ENCODE results near the gene CDH6.

Gene CDH6

DNA sequence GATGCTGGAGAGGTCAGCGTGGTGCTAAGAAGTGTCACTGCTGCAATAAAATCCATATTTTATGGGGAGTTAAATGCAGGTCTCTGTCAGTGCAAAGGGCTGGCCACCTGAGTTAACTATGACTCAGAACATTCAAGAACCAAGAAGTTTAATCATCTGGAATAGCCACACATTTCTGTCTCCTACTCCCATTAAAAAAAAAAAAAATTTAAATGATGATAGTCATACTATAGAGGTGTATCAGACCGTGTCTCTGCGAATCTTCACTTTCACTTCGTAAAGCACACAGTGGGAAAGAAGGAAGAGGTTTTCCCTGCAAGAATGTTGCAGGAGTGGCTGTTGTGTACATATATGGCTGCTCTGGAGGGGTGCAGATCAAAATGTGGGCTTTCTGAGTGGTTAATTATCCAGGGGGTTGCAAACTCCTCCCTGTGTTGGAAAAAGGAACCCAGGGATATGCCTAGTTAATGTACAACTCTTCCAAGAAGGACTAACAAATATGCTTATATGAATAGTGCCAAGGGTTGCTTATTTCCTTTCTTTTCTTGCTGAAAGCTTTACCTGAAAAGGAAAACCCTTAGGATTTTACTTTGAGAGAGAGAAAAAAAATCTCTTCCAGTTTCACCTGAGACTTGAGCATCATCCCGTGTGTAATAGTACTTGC is 1.5 kb downstream of the CDH6 start:
- Histone ChIP-seq H3K27ac (no peak overlapping the region), H3K4me3 (peak overlapping the region in 4 of 7 experiments; percentile 1 to 40 (median 12))

DNA sequence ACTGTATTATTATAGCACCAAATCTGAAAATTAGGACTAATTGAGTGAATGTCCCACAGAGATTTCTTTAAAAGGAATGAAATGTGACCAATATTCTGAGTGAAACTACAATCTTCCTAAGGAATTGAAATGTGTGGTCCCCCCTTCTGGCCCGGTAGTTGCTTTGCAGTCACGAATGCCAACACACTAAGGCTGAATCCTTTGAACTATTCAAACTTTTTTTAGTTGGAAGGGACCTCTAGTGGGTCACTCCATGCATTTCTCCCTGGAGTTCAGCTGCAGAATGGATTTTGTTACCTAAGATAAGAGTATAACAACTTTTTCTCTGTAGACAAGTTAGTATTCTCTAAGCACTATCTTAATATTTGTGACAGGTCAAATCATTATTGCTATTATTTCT is 2.8 kb downstream of the CDH6 start:
- Histone ChIP-seq H3K27ac (no peak overlapping the region), H3K4me3 (no peak overlapping the region)

DNA sequence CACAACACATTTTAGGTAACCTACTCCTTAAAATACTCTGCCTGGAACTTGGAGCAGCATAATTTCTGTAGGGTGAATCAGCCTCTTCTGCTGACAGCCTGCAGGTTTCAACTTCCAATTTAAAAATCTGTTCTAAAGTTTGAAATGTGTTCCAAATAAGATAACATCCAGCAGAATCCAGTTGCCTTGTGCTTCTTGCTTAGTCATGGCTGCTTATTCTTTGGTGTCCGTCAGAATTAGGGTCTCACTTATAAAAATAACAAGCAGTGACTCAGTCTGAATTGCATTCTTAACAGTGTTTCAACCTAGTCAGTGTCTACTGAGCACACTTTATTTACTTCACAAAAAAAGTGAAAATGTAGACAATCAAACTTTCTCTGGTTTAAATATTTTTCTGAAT is 3.7 kb downstream of the CDH6 start:
- no peak overlapping the region for H3K4me3 ChIP-seq
- no peak overlapping the region for H3K27ac ChIP-seq

DNA sequence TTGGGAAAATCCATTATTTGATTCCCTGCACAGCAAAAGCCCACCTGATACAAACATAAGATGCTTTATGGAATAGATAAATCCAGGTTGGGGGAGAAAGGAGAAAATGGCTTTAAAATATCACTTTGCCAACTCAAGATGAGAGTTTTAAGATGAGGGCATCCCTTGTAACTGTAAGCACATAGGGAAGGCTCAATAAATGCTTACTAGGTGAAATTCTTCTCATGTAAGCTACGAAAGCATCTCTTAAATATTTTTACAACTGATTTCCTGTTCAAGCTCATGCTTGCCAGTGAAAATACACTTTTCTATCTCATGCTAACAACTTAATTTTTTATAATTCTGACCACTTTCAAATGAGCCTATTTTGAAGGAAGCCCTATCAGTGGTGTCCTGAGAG is 11.5 kb downstream of the CDH6 start:
- Histone ChIP-seq H3K27ac (no peak overlapping the region), H3K4me3 (no peak overlapping the region)

DNA sequence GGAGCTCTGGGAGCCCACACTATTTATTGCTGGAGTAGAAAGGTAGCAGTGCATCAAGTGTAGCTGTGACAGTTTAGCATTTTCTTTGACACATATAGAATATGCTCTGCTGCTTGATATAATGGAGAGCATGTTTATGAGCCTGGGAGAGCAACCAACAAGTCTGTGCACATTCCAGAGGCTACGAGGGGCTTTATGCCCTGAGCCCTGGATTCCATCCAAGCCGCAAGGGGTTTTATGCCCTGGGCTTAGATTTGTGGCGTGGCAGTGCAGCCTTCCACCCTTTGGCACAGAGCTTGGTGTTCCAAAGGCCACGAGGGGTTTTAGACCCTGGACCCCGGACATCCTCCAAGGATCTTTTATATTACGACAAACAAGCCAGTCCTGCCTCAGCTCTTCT is 14.6 kb downstream of the CDH6 start:
- Histone ChIP-seq H3K27ac (no peak overlapping the region), H3K4me3 (no peak overlapping the region)

DNA sequence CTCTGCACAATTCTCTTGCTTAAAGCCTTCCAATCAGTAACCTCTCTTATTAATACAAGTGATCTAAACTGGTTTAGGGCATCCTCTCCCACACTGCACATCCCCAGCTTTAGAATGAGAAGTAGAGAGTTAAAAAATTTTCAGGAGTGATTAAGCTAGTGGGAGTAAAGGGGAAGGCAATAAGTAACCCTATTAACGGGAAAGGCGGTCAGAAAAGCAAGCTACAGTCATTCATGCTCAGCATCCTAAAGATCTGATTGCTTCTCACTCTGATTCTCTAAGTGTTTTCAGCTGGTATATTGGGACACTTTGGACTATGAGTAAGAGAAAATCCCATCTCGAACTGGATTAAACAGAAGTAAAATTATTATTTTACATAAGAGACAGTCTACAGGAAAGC is 15.8 kb downstream of the CDH6 start:
- Histone ChIP-seq H3K27ac (no peak overlapping the region), H3K4me3 (no peak overlapping the region)

DNA sequence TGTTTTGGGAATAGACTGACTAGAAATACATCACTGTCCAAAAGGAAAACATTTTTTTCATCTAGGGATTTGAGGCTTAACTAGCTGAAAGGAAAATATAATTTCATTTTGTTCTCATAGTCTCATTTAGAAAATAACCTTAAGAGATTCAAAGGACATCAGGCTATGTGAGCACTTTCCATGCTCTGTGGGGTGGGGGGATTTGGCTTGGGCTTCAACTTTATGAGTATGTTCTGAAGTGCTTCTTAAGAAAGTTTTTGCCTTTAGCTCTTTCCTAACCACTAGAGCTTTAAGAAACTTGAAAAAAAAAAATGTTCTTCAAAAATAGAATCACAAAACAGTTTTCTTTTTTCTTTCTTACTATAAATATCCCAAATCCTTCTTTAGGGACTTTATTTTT is 17.6 kb downstream of the CDH6 start:
- Histone ChIP-seq H3K4me3 (no peak overlapping the region), H3K27ac (no peak overlapping the region)

DNA sequence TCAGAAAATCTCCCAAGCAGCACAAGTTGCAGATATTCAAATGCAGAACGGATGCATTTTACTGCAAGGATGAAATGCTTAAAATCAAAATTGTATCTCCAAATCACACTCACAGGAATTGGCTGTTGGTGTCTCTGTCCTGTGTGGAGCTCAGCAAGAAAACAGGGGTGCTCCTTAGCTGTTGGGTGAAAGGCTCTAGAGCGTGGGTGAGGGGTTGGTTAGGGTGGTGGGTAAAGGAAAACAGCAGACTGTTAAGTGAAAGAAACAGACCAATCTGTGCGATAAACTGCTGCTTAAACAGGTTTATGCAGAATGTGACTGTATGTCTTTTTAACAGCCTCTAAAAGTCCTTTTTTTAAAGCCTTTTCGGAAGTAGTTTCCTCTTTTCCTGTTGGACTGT is 19.8 kb downstream of the CDH6 start:
- no peak overlapping the region for H3K27ac ChIP-seq
- no peak overlapping the region for H3K4me3 ChIP-seq

DNA sequence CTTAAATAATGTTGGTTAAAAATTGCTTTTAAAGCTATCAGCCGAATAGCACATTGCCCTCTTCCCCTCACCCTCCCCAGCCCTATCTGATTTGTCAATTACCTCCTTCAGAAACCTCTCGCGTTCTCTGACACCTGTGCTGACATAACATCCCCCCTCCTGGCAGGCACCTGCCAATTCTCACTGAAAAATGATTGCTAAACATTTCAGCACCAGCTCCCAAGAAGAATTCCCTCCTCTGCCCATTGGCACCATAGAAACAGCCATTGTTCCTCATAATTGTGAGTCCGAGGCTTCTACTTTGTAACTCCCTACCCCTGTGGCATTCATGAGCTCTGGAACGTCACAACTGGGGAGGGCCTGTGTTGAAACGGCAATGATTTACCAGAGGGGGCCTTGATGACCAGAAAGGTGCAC is 20.2 kb downstream of the CDH6 start:
- Histone ChIP-seq H3K4me3 (no peak overlapping the region), H3K27ac (no peak overlapping the region)

DNA sequence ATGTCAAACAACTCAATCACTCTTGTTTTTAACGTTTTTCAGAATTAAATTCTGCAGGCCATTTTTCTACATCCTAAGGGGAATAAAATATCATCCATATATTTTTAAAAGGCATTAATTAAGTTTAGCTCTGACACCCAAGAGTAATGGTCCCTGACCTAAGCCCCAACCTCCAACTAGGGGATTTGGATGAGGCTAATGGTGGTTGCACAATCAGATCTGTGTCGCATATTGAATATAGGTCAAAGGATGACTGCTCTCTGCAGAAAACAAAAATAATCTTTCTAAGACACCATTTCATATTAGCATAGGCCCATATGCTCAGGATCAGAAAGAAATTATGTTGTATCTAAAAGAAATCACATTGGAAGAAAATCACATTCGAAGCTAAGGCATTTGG is 20.7 kb downstream of the CDH6 start:
- Histone ChIP-seq H3K4me3 (no peak overlapping the region), H3K27ac (no peak overlapping the region)

DNA sequence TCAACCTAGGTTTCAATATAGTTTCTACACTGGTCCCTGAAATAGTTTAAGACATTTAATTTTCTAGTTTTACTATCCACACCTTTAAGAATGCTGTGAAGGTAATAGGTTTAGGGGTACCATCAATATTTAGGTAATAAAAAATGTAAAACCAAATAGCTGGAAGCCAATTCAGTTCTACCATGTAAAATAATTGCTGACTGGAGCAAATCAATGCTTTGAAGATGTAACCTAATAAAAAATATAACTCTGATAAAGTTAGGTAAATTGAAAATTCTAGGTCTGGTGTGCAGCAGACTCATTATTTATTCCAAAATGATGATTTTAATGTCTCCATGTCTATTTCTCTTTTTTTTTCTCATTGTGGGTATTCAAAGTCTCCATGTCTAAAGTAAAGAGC is 21.8 kb downstream of the CDH6 start:
- H3K4me3 ChIP-seq: no peak overlapping the region
- H3K27ac ChIP-seq: no peak overlapping the region

DNA sequence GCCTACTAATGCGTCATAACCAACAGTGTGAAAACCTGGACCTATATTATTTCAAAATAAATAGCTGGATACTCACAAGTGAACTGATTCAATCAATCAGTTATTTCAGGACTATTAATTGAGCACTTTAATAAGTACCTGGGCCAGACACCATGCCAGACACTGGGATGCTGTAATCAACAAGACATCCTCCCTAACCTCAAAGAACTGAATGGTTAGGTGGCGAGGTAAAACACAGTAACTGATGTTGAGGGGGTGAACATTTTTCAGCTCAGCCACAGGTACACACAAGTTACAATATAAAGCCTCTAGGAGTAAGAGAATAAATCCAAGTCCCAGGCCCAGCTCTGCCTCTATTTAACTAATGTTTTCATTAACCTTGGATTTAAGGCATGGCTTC is 24.0 kb downstream of the CDH6 start:
- no peak overlapping the region for H3K27ac ChIP-seq
- no peak overlapping the region for H3K4me3 ChIP-seq

DNA sequence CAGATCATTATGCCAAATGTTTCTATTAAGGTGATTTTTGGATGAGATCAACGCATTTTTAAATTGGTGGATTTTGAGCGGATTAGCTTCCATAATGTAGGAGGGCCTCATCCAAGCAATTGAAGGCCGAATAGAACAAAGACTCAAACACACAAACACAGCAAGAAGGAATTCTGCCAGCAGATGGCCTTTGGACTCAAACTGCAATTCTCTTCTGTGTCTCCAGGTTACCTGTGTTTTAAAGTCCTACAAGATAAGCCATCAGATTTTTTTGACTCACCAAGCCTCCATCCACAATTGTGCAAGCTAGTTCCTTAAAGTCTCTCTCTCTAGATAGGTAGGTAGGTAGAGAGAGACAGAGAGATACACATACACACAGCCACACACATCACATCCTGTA is 25.5 kb downstream of the CDH6 start:
- no peak overlapping the region for H3K4me3 ChIP-seq
- no peak overlapping the region for H3K27ac ChIP-seq

DNA sequence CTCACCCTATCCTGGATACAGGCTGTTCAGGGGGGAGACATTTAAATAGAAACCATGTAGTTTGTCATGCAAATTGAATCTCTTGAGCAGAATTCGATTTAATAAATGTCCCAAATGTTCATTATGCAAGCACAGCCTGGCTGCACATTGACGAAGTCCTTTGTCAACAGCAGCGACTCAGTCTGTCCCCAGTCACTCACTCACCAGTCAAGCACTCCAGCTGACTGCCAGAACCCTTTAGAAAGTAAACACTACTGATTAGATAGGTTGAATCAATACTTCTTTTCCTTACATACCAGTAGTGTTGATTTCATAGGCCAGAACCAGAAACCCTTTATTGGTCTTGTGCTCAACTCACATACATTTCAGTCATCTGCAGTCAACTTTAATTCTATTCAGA is 27.5 kb downstream of the CDH6 start:
- H3K4me3 ChIP-seq: no peak overlapping the region
- H3K27ac ChIP-seq: no peak overlapping the region

DNA sequence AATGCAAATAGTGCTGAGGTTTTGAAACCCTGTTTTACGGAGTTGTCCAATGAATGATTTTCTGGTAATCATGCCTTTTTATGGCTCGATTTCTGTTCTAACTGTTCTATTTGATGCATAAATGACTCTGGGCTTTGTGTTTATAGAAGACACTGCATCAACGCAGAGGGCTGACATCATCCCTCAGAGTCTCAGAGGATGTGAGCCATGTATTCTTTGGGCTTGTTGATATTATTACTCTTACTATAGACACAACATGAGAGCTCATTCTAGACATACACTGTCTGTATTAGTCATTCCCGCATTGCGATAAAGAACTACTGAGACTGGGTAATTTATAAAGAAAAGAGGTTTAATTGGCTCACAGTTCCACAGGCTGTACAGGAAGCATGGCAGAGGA is 31.6 kb downstream of the CDH6 start:
- no peak overlapping the region for H3K27ac ChIP-seq

DNA sequence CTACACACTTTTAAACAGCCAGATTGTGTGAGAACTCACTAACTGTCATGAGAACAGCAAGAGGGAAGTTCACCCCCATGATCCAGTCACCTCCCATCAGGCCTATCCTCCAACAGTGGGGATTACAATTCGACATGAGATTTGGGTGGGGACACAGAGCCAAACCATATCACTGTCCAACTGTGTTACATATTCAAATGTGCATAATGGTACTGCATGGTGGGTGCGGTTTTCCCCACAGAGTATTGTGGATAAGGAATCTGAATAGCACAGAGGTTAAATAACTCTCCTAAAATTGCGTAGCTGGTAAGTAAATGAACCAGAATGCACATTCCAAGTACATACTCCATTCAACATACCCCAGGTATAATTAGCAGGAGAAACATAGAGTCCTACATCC is 32.1 kb downstream of the CDH6 start:
- Histone ChIP-seq H3K4me3 (no peak overlapping the region), H3K27ac (no peak overlapping the region)

More for the DNA sequence above, 31.6 kb downstream of the CDH6 start:
- H3K4me3 ChIP-seq: no peak overlapping the region

DNA sequence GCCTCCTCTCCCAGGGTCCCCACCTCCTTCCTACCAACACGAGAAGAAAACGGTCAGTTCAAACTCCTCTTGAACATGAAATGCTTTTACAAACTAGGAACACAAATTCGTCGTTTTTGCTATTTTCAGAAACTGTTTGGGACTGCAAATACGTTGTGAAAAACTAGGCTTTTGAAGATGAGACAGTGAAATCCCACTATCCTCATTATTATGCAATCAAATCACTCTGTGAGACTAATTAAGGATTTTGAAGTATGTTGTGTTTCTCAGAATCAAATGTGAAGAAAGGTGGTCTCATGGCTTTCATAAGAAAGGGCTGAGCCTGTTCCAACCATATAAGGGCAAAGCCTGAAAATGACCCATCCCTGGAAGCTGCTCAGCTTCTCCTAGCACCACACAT is 33.2 kb downstream of the CDH6 start:
- H3K4me3 ChIP-seq: no peak overlapping the region
- H3K27ac ChIP-seq: no peak overlapping the region

DNA sequence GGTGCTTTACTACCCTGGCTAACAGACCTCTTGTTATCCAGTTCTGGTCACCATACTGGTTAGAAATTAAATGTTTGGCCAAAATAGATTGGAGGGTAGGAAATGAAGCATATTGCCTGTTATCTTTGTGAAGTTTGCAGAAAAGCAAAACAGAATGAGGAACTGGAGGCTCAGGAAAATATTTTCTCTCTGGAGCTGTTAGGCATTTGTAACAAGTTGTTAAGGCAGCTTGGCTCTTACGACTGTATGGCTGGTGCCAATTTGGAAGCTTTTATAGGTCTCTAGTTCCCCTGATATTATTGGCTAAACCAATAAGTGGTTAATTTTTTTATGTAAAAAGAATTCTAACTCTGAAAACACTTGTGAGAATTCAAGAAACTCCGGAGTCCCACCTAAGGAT is 35.8 kb downstream of the CDH6 start:
- H3K4me3 ChIP-seq: no peak overlapping the region
- no peak overlapping the region for H3K27ac ChIP-seq

DNA sequence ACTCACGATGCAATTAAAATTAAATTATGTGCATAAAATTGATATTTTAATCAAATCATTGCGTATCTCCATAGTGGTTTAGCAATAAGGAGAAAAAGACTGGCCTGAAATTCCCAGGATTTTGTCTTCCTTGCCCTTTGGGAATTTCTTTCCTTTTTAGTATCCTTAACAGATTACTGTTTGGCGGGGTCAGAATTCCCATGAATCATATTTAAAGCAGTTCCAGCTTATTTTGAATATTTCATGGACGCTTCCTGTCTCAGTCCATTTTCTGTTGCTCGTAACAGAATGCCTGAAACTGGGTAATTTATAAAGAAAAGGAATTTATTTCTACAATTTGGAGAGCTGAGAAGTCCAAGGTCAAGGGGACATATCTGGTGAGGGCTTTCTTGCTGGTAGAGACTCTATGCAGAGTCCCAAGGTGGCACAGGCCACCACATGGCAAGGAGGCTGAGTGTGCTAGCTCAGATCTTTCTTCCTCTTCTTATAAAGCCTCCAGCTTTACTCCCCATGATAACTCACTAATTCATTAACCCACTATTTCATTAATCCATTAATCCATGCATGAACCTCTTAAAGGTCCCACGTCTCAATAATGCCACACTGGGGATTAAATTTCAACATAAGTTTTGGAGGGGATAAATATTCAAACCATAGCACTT is 37.8 kb downstream of the CDH6 start:
- H3K27ac ChIP-seq: no peak overlapping the region
- no peak overlapping the region for H3K4me3 ChIP-seq

DNA sequence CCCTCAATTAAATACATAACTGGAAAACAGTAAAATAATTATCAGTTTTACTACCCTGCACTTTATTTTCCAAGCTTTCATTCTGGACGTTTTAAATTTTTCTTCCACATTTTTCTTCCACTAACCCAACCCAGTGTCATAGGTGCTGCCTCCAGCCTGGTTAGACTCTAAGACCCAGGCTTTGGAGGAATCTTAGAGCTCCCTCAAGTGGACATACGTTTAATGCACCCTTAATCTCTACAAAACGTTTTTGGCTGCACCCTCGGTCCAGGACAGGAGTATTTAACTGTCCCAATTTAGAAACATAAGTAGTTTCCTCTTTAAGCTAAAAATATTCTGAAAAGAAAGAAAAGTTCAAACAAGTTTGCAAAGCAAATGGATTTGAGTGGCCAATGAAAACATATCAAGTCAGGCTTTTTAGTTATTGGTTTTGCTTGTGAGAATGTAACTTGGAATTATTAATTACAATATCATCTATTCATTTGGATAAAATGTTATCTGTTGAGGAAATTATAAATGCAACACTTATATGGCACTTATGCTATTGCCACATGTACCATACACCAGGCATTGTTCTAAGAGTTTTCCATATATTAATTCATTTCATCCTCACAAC is 38.9 kb downstream of the CDH6 start:
- H3K27ac ChIP-seq: no peak overlapping the region
- H3K4me3 ChIP-seq: no peak overlapping the region

DNA sequence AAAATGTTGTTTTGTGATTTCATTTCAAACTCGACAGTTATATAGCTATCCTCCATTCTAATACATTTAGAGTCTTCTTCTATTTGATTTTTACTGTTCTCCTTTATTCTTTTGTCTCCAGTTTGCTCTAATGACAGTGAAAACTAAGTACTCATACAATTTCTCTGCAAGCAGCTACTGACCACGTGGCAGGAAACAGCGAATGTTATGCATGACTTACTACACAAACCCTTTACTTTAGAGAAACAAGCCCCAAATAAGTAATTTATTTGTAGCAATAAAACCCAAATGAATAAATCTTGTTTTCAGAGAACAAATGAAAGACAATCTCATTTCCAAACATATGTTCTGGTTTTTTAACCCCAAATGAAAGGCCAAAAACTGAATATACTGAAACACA is 41.9 kb downstream of the CDH6 start:
- Histone ChIP-seq H3K27ac (no peak overlapping the region), H3K4me3 (no peak overlapping the region)

DNA sequence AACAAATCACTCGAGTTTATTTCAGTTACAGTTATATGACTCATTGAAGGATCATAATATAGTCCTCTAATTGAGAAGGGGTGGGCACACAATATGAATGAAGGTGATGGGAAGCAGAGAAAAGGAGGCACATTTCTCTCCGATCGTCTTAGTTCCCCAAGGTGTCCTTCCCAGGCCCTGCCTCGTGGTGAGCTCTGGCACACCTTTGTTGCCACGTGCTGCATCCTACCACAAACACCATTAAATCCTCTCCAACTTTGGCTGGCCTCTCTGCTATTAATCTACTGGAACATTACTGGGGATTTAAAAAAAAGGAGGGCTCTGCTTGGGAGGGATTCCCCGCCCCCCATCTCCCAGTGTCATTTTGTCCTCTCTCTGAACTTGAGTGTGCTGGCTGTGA is 42.9 kb downstream of the CDH6 start:
- H3K4me3 ChIP-seq: no peak overlapping the region
- H3K27ac ChIP-seq: no peak overlapping the region

Measured in skin epidermis (tissue), 12 donors.